HG03060 (cell line): ENCODE measurements around the gene OTULIN.

ENCODE experiments used
- ATAC-seq: cut with Tn5 transposase; IDR thresholded peaks from one replicate; pipeline ENCODE4 v1.9.1; 2021; ENCODE audit warnings: low read depth, moderate number of reproducible peaks; ENCODE audit not compliant: unreplicated experiment

The OTULIN gene

GRCh38 chr5:14667770-14668169, 3.3 kb downstream of the OTULIN start:
- ATAC-seq = no peak

GRCh38 chr5:14668181-14668591, 3.7 kb downstream of the OTULIN start:
- no peak for ATAC-seq

- ATAC-seq = no peak
Measured at GRCh38 chr5:14669415-14669814, 4.9 kb downstream of the OTULIN start.

- ATAC-seq = no peak
Measured at GRCh38 chr5:14669975-14670374, 5.5 kb downstream of the OTULIN start.

- ATAC-seq = no peak
Measured at GRCh38 chr5:14671414-14671813, 6.9 kb downstream of the OTULIN start.

- ATAC-seq = no peak
Measured at GRCh38 chr5:14672082-14672481, 7.6 kb downstream of the OTULIN start.

- ATAC-seq = no peak
Measured at GRCh38 chr5:14672484-14673394, 8.2 kb downstream of the OTULIN start.

- no peak for ATAC-seq
Measured at GRCh38 chr5:14673443-14673842, 8.9 kb downstream of the OTULIN start.

GRCh38 chr5:14674983-14675854, 10.7 kb downstream of the OTULIN start:
- peak; percentile 1 for ATAC-seq

GRCh38 chr5:14675865-14676300, 11.4 kb downstream of the OTULIN start:
- peak; percentile 34 for ATAC-seq

GRCh38 chr5:14676320-14676719, 11.8 kb downstream of the OTULIN start:
- peak; percentile 26 for ATAC-seq

- no peak for ATAC-seq
Measured at GRCh38 chr5:14678773-14679334, 14.3 kb downstream of the OTULIN start.

GRCh38 chr5:14679595-14679994, 15.1 kb downstream of the OTULIN start:
- ATAC-seq = no peak

GRCh38 chr5:14681236-14681752, 16.8 kb downstream of the OTULIN start:
- ATAC-seq = no peak

GRCh38 chr5:14683906-14684455, 19.5 kb downstream of the OTULIN start:
- ATAC-seq = no peak

- no peak for ATAC-seq
Measured at GRCh38 chr5:14684757-14685156, 20.2 kb downstream of the OTULIN start.

GRCh38 chr5:14685757-14686156, 21.2 kb downstream of the OTULIN start:
- peak; percentile 95 for ATAC-seq

GRCh38 chr5:14686517-14686916, 22.0 kb downstream of the OTULIN start:
- ATAC-seq = no peak

GRCh38 chr5:14687023-14687665, 22.6 kb downstream of the OTULIN start:
- ATAC-seq = no peak

GRCh38 chr5:14693070-14693469, 28.6 kb downstream of the OTULIN start:
- ATAC-seq = no peak
